ENCODE data around the gene MAML3.

DNA sequence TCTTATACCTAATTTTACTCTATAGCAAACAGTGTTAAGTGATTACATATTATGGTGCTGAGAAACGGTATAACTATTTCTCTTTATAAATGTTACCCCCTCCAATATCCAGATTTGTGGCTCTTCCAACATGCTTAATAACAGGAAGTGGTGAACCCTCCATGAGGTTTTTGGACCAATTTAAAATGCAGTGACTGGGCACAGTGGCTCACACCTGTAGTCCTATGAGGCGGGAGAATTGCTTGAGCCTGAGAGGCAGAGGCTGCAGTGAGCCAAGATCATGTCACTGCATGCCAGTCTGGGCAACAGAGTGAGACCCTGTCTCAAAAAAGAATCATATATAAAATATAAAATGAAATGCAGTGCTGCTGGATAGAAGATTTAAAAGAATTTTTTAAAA lies 351.1 kb downstream of the MAML3 start:
- TF ChIP-seq, protein P1, sequence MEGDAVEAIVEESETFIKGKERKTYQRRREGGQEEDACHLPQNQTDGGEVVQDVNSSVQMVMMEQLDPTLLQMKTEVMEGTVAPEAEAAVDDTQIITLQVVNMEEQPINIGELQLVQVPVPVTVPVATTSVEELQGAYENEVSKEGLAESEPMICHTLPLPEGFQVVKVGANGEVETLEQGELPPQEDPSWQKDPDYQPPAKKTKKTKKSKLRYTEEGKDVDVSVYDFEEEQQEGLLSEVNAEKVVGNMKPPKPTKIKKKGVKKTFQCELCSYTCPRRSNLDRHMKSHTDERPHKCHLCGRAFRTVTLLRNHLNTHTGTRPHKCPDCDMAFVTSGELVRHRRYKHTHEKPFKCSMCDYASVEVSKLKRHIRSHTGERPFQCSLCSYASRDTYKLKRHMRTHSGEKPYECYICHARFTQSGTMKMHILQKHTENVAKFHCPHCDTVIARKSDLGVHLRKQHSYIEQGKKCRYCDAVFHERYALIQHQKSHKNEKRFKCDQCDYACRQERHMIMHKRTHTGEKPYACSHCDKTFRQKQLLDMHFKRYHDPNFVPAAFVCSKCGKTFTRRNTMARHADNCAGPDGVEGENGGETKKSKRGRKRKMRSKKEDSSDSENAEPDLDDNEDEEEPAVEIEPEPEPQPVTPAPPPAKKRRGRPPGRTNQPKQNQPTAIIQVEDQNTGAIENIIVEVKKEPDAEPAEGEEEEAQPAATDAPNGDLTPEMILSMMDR (IDR thresholded peaks at IDR 0.05): no peak
- no peak for TF ChIP-seq POLR2A (IDR thresholded peaks at IDR 0.05)

Data from uterus (tissue), 2 donors.